ENCODE data around the gene DNM1L.

DNM1L gene

DNA sequence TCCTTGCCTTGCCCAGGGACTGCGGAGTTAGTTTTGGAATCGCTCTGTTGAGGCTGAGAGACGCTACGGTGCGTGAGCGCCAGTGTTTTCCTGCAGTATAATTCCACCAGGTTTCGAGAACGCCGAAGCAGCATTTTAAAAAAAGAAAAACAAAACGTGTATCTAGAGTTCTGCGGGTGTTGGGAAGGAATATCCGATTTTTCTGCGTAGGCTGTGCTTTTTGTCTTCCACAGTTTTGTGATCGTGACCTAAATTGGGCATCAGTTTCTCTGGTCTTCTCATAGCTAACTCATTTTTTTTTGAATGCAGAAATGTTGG lies 778 bp downstream of the DNM1L start:
- DNase-seq (ENCODE audit: low read depth), result no peak
- peak overlapping the region; percentile 92 for H3K4me3 ChIP-seq (ENCODE audit: low read length)
- TF ChIP-seq, protein P1, sequence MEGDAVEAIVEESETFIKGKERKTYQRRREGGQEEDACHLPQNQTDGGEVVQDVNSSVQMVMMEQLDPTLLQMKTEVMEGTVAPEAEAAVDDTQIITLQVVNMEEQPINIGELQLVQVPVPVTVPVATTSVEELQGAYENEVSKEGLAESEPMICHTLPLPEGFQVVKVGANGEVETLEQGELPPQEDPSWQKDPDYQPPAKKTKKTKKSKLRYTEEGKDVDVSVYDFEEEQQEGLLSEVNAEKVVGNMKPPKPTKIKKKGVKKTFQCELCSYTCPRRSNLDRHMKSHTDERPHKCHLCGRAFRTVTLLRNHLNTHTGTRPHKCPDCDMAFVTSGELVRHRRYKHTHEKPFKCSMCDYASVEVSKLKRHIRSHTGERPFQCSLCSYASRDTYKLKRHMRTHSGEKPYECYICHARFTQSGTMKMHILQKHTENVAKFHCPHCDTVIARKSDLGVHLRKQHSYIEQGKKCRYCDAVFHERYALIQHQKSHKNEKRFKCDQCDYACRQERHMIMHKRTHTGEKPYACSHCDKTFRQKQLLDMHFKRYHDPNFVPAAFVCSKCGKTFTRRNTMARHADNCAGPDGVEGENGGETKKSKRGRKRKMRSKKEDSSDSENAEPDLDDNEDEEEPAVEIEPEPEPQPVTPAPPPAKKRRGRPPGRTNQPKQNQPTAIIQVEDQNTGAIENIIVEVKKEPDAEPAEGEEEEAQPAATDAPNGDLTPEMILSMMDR (IDR thresholded peaks at IDR 0.05; ENCODE audit: insufficient read depth, low read depth, low read length, missing control alignments), result no peak

DNA sequence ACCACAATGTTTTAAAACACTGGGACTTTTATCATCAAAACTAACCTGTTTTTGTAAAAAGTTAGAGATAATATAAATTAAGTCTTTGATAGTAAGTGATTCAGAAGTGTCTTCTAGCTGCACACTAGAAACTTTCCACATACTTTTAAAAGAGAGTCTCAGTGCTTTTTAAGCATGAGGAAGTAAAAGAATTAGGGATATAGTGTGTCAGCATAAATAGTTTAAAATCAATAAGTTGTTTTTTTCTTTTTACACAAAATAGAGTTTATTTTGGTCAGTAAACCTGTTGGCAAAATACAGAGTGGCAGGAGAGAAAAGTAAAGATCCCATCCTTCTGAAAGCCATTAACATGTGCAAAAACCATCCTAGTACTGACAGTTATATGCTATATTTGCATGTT lies 1.7 kb downstream of the DNM1L start:
- TF ChIP-seq, protein P1 (IDR thresholded peaks at IDR 0.05; ENCODE audit: insufficient read depth, low read depth, low read length, missing control alignments), result no peak
- H3K4me3 ChIP-seq (ENCODE audit: low read length), result peak overlapping the region; percentile 92

GRCh38 chr12:32681272-32681671 lies 2.2 kb downstream of the DNM1L start:
- H3K4me3 ChIP-seq (ENCODE audit: low read length), result no peak overlapping the region
- TF ChIP-seq, protein P1 (IDR thresholded peaks at IDR 0.05; ENCODE audit: insufficient read depth, low read depth, low read length, missing control alignments), result no peak
- no peak for DNase-seq (ENCODE audit: low read depth)

More for the DNA sequence above, 1.7 kb downstream of the DNM1L start:
- DNase-seq (ENCODE audit: low read depth), result no peak

DNA sequence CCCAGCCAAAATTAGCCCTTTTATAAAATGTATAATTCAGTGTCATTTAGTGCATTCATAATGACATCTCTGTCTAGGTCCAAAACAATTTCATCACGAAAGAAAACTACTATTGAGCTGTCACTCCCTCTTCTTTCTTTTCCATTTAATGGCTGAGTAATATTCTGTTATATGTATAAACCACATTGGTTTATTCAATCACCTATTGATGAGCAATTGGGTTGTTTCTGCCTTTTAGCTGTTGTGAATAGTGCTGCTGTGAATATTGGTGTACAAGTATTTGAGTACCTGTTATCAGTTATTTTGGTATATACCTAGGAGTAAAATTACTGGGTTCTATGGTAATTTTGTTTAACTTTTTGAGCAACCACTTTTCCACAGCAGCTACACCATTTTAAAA lies 7.2 kb downstream of the DNM1L start:
- H3K4me3 ChIP-seq (ENCODE audit: low read length), result no peak overlapping the region
- DNase-seq (ENCODE audit: low read depth), result no peak
- TF ChIP-seq, protein P1 (IDR thresholded peaks at IDR 0.05; ENCODE audit: insufficient read depth, low read depth, low read length, missing control alignments), result no peak

GRCh38 chr12:32688786-32689185 lies 9.7 kb downstream of the DNM1L start:
- no peak overlapping the region for H3K4me3 ChIP-seq (ENCODE audit: low read length)
- TF ChIP-seq, protein P1 (IDR thresholded peaks at IDR 0.05; ENCODE audit: insufficient read depth, low read depth, low read length, missing control alignments), result no peak
- DNase-seq (ENCODE audit: low read depth), result no peak

DNA sequence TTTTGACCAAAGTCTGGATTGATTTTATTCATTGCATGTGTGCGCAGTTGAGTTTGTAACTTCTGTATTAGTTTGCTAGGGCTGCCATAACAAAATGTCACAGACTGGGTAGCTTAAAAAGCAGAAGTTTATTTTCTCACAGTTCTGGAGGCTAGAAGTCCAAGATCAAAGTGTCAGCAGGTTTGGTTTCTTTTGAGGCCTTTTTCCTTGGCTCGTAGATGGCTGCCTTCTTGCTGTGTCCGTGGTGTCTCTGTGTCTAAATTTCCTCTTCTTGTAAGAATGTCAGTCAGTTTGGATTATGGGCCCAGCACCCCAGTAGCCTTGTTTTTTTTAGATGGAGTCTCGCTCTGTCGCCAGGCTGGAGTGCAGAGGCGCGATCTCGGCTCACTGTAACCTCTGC lies 11.8 kb downstream of the DNM1L start:
- TF ChIP-seq, protein P1 (IDR thresholded peaks at IDR 0.05; ENCODE audit: insufficient read depth, low read depth, low read length, missing control alignments), result no peak
- H3K4me3 ChIP-seq (ENCODE audit: low read length), result no peak overlapping the region
- DNase-seq (ENCODE audit: low read depth), result no peak

DNA sequence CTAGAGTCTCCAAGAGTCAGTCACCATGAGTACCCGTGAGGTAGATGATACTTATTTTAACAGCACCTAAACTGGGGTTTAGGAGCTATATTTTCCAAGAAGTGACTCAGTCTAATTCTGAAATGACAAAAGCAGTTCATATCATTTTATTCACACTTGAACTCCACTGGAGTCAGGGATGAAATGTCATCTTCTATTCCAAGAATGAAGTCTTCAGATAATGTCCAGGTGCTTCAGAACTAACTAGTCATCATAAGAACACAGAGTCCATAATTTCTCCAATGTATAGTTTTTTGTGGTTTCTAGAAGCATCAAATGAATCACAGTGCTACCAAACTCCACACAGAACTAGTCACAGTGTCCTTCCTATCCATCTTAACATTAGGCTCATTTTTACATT lies 13.3 kb downstream of the DNM1L start:
- H3K4me3 ChIP-seq (ENCODE audit: low read length), result no peak overlapping the region
- TF ChIP-seq, protein P1 (IDR thresholded peaks at IDR 0.05; ENCODE audit: insufficient read depth, low read depth, low read length, missing control alignments), result no peak
- no peak for DNase-seq (ENCODE audit: low read depth)

Measured in epithelial cell of esophagus (primary cell).